Testis (tissue), 2 donors: ENCODE data around the gene NKAIN2.

Experiments used
- POLR2A ChIP-seq: fragments of 450-650 bp; IDR thresholded peaks from one replicate; pipeline ENCODE4 v1.6.1; 2017; ENCODE audit warnings: antibody characterized with exemption, mild to moderate bottlenecking, moderate library complexity
- TF ChIP-seq, protein P1 (sequence below), 3 experiments: fragments of 450-650 bp in 2 of 3; fragments of 200-600 bp in 1 of 3; sonication (generic) in 1 of 3; IDR thresholded peaks; one replicate each; pipeline ENCODE4 v1.5.1; 2016 to 2019; ENCODE audit warnings: antibody characterized with exemption in 3 of 3, mild to moderate bottlenecking in 2 of 3, moderate library complexity in 1 of 3

DNA sequence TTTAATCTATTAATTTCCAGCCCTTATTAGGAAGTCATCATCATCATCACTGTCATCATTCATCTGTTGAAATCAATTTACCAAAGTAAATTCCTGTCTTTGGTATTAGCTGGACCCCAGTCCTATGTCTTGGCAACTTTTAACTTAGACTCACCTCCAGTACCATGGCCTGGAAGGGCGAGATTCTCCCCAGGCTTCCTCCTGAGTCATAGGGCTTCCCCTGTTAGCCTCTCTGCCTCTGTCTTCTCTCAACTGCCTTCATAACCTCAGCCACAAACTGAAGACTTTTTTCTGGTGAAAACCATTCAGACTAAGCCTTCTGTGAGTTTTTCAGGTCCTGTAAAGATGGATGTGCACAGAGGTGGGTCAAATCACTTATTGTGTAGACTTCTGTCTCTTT lies 95.0 kb downstream of the NKAIN2 start:
- TF ChIP-seq, protein P1, sequence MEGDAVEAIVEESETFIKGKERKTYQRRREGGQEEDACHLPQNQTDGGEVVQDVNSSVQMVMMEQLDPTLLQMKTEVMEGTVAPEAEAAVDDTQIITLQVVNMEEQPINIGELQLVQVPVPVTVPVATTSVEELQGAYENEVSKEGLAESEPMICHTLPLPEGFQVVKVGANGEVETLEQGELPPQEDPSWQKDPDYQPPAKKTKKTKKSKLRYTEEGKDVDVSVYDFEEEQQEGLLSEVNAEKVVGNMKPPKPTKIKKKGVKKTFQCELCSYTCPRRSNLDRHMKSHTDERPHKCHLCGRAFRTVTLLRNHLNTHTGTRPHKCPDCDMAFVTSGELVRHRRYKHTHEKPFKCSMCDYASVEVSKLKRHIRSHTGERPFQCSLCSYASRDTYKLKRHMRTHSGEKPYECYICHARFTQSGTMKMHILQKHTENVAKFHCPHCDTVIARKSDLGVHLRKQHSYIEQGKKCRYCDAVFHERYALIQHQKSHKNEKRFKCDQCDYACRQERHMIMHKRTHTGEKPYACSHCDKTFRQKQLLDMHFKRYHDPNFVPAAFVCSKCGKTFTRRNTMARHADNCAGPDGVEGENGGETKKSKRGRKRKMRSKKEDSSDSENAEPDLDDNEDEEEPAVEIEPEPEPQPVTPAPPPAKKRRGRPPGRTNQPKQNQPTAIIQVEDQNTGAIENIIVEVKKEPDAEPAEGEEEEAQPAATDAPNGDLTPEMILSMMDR (IDR thresholded peaks at IDR 0.05), result no peak
- TF ChIP-seq POLR2A, result no peak
